Cardiac fibroblast (primary cell): ENCODE measurements around the gene ING2.

Source experiments
- DNase-seq, 2 donors: peaks; one replicate each; pipeline versions ENCODE4 v3.0.0 to v3.0.0-alpha.2; 2010; ENCODE audit warnings: low read depth in 2 of 2
- H3K4me3 ChIP-seq, 2 donors: replicated peaks in 1 of 2; 1 replicate in 1 of 2; 2 replicates in 1 of 2; pipeline ENCODE4 v1.5.1; 2011; ENCODE audit warnings: low read depth in 2 of 2, low read length in 2 of 2, mild to moderate bottlenecking in 2 of 2, moderate library complexity in 1 of 2
- TF ChIP-seq, protein P1 (sequence below): IDR thresholded peaks from one replicate; pipeline ENCODE4 v1.5.1; 2011; ENCODE audit warnings: low read depth, mild to moderate bottlenecking, low read length, inconsistent platforms

Gene ING2

GRCh38 chr4:183503497-183504063 lies 1.3 kb upstream of the ING2 start:
- TF ChIP-seq, protein P1, sequence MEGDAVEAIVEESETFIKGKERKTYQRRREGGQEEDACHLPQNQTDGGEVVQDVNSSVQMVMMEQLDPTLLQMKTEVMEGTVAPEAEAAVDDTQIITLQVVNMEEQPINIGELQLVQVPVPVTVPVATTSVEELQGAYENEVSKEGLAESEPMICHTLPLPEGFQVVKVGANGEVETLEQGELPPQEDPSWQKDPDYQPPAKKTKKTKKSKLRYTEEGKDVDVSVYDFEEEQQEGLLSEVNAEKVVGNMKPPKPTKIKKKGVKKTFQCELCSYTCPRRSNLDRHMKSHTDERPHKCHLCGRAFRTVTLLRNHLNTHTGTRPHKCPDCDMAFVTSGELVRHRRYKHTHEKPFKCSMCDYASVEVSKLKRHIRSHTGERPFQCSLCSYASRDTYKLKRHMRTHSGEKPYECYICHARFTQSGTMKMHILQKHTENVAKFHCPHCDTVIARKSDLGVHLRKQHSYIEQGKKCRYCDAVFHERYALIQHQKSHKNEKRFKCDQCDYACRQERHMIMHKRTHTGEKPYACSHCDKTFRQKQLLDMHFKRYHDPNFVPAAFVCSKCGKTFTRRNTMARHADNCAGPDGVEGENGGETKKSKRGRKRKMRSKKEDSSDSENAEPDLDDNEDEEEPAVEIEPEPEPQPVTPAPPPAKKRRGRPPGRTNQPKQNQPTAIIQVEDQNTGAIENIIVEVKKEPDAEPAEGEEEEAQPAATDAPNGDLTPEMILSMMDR = no peak
- no peak for DNase-seq

DNA sequence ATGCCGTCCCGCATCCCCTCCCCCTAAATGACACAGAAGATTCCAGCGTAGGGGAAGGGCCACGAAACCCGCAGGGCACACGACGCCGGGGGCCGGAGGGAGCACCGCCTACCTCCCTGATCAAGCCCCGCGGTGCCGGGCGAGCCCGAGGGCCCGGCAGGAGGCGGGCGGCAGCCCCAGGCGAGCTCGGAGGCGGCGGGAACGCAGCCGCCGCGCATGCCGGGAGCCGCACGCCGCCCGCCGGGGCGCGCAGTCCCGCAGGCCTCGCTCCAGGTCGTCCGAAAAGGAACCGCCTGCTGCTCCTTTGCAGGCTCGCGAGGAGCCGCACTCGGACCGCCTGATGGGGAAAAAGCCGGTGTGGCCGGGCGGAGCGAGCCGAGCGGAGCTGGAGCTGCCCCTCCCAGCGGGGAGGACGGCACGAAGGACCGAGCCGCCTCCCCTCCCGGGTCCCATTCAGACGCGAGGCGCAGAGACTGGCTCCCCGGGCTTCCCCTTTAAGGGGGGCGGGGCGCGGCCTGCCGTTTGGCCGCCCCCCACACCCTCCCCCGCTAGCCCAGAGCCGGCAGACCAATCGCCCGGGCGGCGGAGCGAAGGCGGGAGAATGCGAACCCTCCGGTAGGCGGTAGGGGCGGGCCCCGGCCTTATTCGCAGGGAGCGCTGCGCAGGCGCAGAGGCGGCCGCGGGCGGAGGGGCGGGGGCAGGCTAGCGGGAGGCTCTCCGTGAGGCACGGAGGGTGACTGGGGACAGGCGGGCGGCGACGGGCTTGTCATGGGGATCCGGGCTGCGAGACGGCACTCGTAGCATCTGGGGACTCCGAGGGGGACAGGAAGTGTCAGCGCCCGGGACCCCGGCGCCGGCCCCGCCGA lies 561 bp upstream of the ING2 start:
- TF ChIP-seq, protein P1 = no peak
- peak overlapping the region; percentile 91 to 95 for H3K4me3 ChIP-seq
- peak; percentile 97 to 99 for DNase-seq

More at GRCh38 chr4:183503497-183504063, 1.3 kb upstream of the ING2 start:
- H3K4me3 ChIP-seq = peak overlapping the region; percentile 75 to 91

DNA sequence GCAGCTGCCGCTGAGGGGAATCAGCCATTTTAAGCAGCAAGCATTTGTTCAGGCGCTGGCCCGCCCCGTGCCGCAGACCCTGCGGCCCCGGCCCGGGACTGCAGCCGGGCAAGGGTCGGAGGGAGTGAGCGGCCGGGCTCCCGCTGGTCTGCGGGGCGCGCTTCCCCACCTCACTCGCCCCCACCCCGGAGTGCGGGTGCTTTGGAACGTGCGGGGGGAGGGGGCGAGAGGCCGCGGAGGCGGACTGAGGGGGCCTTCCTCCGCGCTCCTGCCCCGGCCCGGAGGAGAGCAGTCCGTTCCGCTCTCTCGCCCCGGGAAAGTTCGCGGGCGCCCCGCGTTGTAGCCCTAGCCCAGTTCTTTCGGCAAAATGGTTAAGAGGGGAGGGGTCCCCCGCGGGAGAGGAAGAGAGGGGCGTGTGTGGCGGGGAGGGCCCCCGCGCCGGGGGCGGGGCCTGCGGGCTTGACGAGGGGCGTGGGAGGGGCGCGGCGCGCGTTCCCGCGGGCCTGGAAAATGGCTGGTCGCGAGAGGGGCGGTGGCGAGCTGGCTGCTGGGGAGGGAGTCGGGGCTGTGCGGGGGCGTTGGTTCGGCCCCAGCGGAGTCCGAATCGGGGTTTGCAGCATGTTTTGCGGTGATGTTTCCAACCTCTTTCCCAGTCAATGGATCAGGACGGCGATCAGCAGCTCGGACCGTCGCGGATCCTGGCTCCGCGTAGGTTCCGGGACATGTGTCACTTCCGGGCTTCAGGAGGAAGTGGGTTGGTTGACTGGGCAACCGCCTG lies 942 bp downstream of the ING2 start:
- DNase-seq = peak; percentile 88 to 90
- H3K4me3 ChIP-seq = peak overlapping the region; percentile 91 to 95
- TF ChIP-seq, protein P1 = no peak

GRCh38 chr4:183506389-183506735 lies 1.5 kb downstream of the ING2 start:
- DNase-seq = no peak
- peak overlapping the region; percentile 91 to 95 for H3K4me3 ChIP-seq
- TF ChIP-seq, protein P1 = no peak

DNA sequence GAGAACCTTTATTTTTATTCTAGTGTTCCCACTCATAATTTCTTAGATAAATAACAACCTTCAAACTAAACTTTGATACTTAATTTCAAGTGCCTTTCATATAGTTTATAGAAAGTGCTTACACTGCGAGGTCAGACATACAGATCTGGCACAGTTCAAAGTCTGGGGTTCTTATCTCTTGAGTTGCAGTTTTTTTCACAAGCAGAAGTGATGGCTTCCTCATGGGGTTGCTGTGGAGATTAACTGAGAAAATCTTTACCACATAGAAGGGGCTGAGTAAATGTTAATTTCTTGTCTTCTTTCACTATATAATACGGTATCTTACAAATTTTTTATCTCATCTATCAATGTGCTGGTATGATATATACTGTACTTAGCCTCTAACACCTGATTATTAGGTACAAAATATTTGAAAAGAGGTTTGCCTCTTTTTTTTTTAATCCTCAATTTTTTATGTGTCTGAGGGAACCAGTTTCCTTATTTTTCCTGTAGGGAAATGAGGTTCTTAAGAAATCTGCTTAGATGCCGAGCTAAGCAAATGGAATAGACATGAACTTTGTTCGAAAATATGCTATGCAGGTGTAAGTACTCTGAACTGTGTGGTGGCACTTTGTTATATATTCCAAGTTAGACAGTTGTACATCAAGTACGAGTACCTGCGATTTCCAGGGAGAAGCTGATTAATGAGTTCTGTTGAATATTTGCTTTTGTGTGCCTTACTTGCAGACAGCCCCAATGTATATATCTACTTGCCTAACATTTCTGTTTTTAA lies 3.3 kb downstream of the ING2 start:
- DNase-seq = peak in 1 of 2 donors; percentile 28
- TF ChIP-seq, protein P1 = no peak
- no peak overlapping the region for H3K4me3 ChIP-seq

GRCh38 chr4:183508697-183509335 lies 4.0 kb downstream of the ING2 start:
- no peak overlapping the region for H3K4me3 ChIP-seq
- TF ChIP-seq, protein P1 = no peak
- no peak for DNase-seq
